Vagina (tissue), 2 donors: ENCODE data around the gene ADAMTSL1.

Experiments
- POLR2A ChIP-seq, 2 donors: fragments of 450-650 bp; IDR thresholded peaks; one replicate each; pipeline ENCODE4 v1.6.1; 2017; ENCODE audit warnings: antibody characterized with exemption in 2 of 2, mild to moderate bottlenecking in 2 of 2, moderate library complexity in 2 of 2
- POLR2AphosphoS5 ChIP-seq, 2 donors: sonication (generic); formaldehyde crosslinking; IDR thresholded peaks; one replicate each; pipeline ENCODE4 v1.9.0; 2017; ENCODE audit warnings: antibody characterized with exemption in 2 of 2, mild to moderate bottlenecking in 2 of 2, low read depth in 1 of 2; ENCODE audit not compliant: insufficient read depth in 1 of 2
- TF ChIP-seq, protein P1 (sequence below), 3 experiments: fragments of 450-650 bp in 2 of 3; fragments of 200-600 bp in 1 of 3; sonication (generic) in 1 of 3; IDR thresholded peaks; one replicate each; pipeline ENCODE4 v1.5.1; 2017 to 2019; ENCODE audit warnings: antibody characterized with exemption in 3 of 3, mild to moderate bottlenecking in 2 of 3, moderate library complexity in 2 of 3

DNA sequence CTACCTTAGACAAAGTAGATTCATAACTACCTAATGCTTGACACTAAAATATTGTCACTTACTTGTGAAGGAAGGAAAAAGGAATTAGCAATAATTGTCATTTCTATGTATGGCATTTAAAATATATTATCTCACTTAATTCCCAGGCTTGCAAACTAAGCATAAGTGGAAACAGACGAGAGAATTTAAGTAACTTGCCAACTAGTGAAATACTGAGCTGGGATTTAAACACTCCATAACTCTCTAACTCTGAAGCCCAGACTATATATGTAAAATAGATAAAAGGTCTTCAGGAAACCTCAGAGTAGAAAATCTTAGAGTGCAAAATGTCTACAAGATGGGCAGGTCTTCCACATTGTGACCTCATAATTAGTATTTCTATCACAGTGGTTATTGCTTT is 301.3 kb downstream of the ADAMTSL1 start:
- TF ChIP-seq POLR2AphosphoS5 (IDR thresholded peaks at IDR 0.05; ENCODE audit: insufficient read depth in 1 of 2, low read depth in 1 of 2) = no peak
- TF ChIP-seq, protein P1, sequence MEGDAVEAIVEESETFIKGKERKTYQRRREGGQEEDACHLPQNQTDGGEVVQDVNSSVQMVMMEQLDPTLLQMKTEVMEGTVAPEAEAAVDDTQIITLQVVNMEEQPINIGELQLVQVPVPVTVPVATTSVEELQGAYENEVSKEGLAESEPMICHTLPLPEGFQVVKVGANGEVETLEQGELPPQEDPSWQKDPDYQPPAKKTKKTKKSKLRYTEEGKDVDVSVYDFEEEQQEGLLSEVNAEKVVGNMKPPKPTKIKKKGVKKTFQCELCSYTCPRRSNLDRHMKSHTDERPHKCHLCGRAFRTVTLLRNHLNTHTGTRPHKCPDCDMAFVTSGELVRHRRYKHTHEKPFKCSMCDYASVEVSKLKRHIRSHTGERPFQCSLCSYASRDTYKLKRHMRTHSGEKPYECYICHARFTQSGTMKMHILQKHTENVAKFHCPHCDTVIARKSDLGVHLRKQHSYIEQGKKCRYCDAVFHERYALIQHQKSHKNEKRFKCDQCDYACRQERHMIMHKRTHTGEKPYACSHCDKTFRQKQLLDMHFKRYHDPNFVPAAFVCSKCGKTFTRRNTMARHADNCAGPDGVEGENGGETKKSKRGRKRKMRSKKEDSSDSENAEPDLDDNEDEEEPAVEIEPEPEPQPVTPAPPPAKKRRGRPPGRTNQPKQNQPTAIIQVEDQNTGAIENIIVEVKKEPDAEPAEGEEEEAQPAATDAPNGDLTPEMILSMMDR (IDR thresholded peaks at IDR 0.05) = no peak
- no peak for TF ChIP-seq POLR2A (IDR thresholded peaks at IDR 0.05)
